ACC112 (cell line): ENCODE measurements around the gene TRPM3.

Experiments
- H2AFZ ChIP-seq: fragments of 200-600 bp; sonication (generic); one replicate; pipeline ENCODE4 v1.6.0; 2017; ENCODE audit warnings: antibody characterized with exemption, low read length; ENCODE audit not compliant: unreplicated experiment
- H3K27ac ChIP-seq: fragments of 200-600 bp; sonication (generic); 2 replicates; pipeline ENCODE4 v1.5.1; 2014; ENCODE audit warnings: low read depth, mild to moderate bottlenecking, antibody characterized with exemption, low read length, moderate library complexity
- H3K27me3 ChIP-seq: fragments of 200-600 bp; sonication (generic); 2 replicates; pipeline ENCODE4 v1.6.1; 2014; ENCODE audit warnings: mild to moderate bottlenecking, antibody characterized with exemption, low read length, moderate library complexity, mixed read lengths; ENCODE audit not compliant: insufficient read depth
- H3K36me3 ChIP-seq: fragments of 200-600 bp; sonication (generic); 2 replicates; pipeline ENCODE4 v1.6.1; 2016; ENCODE audit warnings: mild to moderate bottlenecking, antibody characterized with exemption, low read length, moderate library complexity, mixed read lengths; ENCODE audit not compliant: insufficient read depth
- H3K4me1 ChIP-seq: fragments of 200-600 bp; sonication (generic); one replicate; pipeline ENCODE4 v1.6.1; 2016; ENCODE audit warnings: low read length, mixed read lengths; ENCODE audit not compliant: insufficient read depth, unreplicated experiment, control insufficient read depth
- H3K4me3 ChIP-seq: fragments of 200-600 bp; sonication (generic); 2 replicates; pipeline ENCODE4 v1.5.1; 2014; ENCODE audit warnings: mild to moderate bottlenecking, low read depth, low read length
- H3K79me2 ChIP-seq: fragments of 200-600 bp; sonication (generic); one replicate; pipeline ENCODE4 v1.6.0; 2016; ENCODE audit warnings: low read length; ENCODE audit not compliant: control insufficient read depth, unreplicated experiment, insufficient read depth

Gene TRPM3

DNA sequence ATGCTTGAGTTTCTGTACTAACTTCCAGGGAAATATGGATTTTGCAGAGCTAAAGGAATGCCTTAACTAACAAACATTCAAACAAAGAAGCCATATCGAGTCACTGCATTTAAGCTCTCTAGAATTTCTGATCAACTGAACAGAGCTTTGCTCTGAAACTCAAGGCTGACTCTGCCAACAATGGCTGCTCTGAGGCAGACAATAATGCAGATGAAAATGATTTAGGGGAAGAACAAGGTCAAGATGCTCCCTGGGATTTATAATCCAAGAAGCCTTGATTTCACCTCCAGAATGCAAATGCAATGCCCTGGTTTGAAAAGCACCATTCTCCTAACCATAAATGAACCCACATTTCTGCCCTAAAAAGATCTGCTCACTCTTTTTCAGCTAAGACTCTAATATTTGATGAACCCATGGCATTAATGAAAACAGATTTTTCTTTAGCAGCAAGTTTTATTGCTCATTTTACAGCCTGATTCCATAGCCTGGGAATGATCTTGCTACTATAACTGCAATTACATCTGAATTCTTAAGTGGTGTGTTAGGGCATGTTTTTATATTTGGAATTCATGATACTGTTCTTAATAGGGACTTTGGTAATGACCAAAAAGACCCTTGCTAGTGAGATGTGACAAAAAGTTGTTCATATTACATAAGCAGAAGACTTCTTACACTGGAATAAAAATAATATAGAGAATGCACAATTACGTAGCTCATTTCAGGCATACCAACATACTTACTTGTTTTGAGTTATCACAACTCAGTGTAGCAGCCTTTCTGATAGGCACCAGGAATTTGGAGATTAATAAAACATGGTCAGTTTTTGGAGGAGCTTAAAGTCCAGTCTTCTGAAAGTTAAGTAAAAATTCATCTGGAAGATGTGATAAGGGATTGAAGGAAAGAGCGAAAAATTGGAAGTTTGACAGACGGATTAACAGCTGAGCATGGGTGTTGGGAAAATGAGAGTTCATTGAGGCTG is 169.4 kb downstream of the TRPM3 start:
- Histone ChIP-seq H3K4me1 (peaks cover 44% of the 10 kb centered on the region), H3K27me3 (no peaks in the 10 kb centered on the region), H3K79me2 (no peaks in the 10 kb centered on the region), H3K27ac (no peak overlapping the region), H3K36me3 (no peaks in the 10 kb centered on the region), H3K4me3 (no peak overlapping the region), H2AFZ (no peak overlapping the region)

DNA sequence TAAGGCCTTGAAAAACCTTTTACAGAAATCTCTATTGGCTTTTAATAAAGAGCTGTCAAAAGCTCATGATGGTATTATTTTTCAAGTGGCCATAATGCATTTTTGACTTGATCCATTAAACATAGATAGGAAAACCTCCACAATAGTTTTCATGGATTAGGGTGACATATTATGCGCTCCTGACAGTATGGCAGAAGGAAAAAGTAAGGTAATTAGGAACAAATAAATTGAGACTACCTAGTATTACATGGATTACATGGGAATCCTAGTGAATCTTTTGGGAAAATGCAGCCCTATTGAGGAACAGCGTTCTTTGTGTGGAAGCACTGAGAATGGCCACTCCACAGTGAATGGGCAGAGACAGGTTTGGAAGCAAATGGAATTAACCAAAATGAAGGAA is 171.2 kb downstream of the TRPM3 start:
- Histone ChIP-seq H2AFZ (no peak overlapping the region), H3K79me2 (no peaks in the 10 kb centered on the region), H3K4me3 (no peak overlapping the region), H3K36me3 (no peaks in the 10 kb centered on the region), H3K27me3 (no peaks in the 10 kb centered on the region), H3K27ac (no peak overlapping the region), H3K4me1 (peaks cover 39% of the 10 kb centered on the region)

- H3K79me2 ChIP-seq: no peaks in the 10 kb centered on the region
- H3K27me3 ChIP-seq: no peaks in the 10 kb centered on the region
- H3K36me3 ChIP-seq: no peaks in the 10 kb centered on the region
- H2AFZ ChIP-seq: no peak overlapping the region
- H3K4me3 ChIP-seq: no peak overlapping the region
- H3K27ac ChIP-seq: no peak overlapping the region
- peaks cover 30% of the 10 kb centered on the region for H3K4me1 ChIP-seq
Measured at GRCh38 chr9:70949239-70949638, 172.2 kb downstream of the TRPM3 start.

- no peak overlapping the region for H3K27ac ChIP-seq
- no peaks in the 10 kb centered on the region for H3K36me3 ChIP-seq
- no peak overlapping the region for H2AFZ ChIP-seq
- H3K79me2 ChIP-seq: no peaks in the 10 kb centered on the region
- no peaks in the 10 kb centered on the region for H3K27me3 ChIP-seq
- no peak overlapping the region for H3K4me3 ChIP-seq
- H3K4me1 ChIP-seq: peaks cover 25% of the 10 kb centered on the region
Measured at GRCh38 chr9:70948744-70949143, 172.7 kb downstream of the TRPM3 start.

DNA sequence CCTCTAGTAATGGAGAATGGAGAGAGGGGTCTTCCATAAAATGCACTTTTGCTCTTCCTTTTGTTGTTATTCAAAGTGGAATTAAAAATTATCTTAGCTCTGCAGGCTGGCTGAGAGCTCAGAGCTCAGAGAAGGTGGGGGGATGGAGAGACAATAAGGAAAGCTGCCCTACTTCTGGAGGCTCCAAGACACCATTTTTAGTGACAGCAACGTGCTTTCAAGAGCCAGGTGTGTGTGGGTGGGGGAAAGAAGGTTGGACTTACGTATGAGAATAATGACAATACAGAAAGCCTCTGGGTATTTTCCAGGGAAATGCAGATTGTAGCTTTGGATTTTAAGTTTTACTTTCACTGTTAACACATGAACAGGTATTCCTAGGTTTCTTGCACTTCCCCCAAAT is 173.9 kb downstream of the TRPM3 start:
- no peaks in the 10 kb centered on the region for H3K79me2 ChIP-seq
- H3K4me3 ChIP-seq: peak overlapping the region; percentile 35; the same call in 1 of the 2 replicates
- peaks cover 14% of the 10 kb centered on the region for H3K4me1 ChIP-seq
- no peak overlapping the region for H3K27ac ChIP-seq
- H3K27me3 ChIP-seq: no peaks in the 10 kb centered on the region
- no peaks in the 10 kb centered on the region for H3K36me3 ChIP-seq
- peak overlapping the region; percentile 64 for H2AFZ ChIP-seq

DNA sequence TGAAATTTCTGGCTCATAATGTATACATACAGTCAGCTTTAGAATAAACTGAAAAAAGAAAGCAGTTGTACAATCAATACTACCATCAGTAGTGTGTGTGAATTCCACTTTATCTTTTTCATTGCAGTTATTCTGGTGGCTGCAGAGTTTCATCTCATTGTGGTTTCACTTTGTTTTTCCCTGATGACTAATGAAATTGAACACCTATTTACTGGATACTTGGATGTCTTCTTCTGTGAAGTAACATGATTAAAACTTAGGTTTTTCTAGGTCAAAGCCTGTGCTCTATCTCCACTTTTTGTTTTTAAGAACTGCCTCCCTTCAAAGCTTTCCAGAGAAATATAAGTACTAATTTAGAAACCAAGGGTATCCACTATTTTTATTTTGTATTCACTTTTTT is 174.3 kb downstream of the TRPM3 start:
- no peak overlapping the region for H3K27ac ChIP-seq
- H3K36me3 ChIP-seq: no peaks in the 10 kb centered on the region
- peak overlapping the region; percentile 35; the same call in 1 of the 2 replicates for H3K4me3 ChIP-seq
- H3K4me1 ChIP-seq: peaks cover 9% of the 10 kb centered on the region
- H3K27me3 ChIP-seq: no peaks in the 10 kb centered on the region
- peak overlapping the region; percentile 64 for H2AFZ ChIP-seq
- no peaks in the 10 kb centered on the region for H3K79me2 ChIP-seq

GRCh38 chr9:70945301-70945700 is 176.1 kb downstream of the TRPM3 start:
- no peaks in the 10 kb centered on the region for H3K79me2 ChIP-seq
- no peak overlapping the region for H3K4me3 ChIP-seq
- no peak overlapping the region for H3K27ac ChIP-seq
- no peak overlapping the region for H2AFZ ChIP-seq
- H3K27me3 ChIP-seq: no peaks in the 10 kb centered on the region
- H3K4me1 ChIP-seq: peaks cover 8% of the 10 kb centered on the region
- H3K36me3 ChIP-seq: no peaks in the 10 kb centered on the region

DNA sequence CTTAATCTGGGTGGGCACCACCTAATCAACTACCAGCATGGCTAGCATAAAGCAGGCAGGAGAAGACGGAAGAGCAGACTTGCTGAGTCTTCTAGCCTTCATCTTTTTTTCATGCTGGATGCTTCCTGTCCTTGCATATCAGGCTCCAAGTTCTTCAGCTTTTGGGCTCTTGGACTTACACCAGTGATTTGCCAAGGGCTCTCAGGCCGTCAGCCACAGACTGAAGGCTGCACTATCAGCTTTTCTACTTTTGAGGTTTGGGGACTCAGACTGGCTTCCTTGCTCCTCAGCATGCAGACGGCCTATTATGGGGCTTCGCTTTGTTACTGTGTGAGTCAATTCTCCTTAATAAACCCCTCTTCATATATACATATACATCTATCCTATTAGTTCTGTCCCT is 180.2 kb downstream of the TRPM3 start:
- no peak overlapping the region for H2AFZ ChIP-seq
- H3K4me3 ChIP-seq: no peak overlapping the region
- no peaks in the 10 kb centered on the region for H3K36me3 ChIP-seq
- H3K27me3 ChIP-seq: peaks cover 9% of the 10 kb centered on the region; the same call in 1 of the 2 replicates
- H3K4me1 ChIP-seq: no peaks in the 10 kb centered on the region
- no peaks in the 10 kb centered on the region for H3K79me2 ChIP-seq
- no peak overlapping the region for H3K27ac ChIP-seq

DNA sequence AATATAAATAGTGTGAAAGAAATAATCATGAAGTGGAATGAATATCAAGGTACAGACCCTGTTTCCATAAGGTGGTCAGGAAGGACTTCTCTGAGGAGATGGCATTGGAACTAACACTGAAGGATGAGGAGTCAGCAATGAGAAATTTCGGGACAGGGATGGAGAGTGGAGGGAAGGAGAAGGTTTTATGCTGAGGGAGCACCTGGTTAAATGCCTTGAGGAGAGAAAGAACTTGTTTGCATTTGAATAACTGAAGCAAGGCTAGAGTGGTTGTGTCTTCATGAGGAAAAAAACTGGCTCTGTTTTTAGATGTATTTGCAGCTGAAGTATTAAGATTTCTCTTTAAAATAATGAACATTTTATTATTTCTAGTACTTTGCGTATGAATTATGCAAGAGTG is 180.8 kb downstream of the TRPM3 start:
- Histone ChIP-seq H3K27me3 (peaks cover 9% of the 10 kb centered on the region; the same call in 1 of the 2 replicates), H2AFZ (no peak overlapping the region), H3K4me1 (no peaks in the 10 kb centered on the region), H3K27ac (no peak overlapping the region), H3K36me3 (no peaks in the 10 kb centered on the region), H3K79me2 (no peaks in the 10 kb centered on the region), H3K4me3 (no peak overlapping the region)

DNA sequence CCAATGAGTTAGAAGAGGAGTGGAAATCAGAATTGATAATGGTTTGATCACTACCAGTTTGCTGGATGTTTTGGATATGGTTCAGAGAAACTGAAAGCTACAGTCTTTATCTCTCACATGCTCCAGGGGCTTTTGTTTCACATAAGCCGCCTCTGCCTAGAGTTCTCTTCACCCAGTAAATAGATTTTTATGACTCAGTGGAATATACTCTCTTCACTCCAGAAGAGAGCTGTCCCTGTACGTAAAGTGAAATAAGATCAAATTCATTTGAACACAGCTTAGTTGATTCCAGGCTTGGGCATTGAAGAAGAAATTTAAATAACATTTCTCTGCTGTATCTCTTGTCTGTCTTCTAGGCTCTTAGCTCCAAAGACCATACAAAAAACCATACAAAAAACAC is 184.9 kb downstream of the TRPM3 start:
- Histone ChIP-seq H3K4me1 (no peaks in the 10 kb centered on the region), H3K79me2 (no peaks in the 10 kb centered on the region), H3K4me3 (no peak overlapping the region), H3K36me3 (no peaks in the 10 kb centered on the region), H3K27me3 (peaks cover 9% of the 10 kb centered on the region; the same call in 1 of the 2 replicates), H2AFZ (no peak overlapping the region), H3K27ac (no peak overlapping the region)

- Histone ChIP-seq H3K4me3 (no peak overlapping the region), H3K27me3 (peaks cover 9% of the 10 kb centered on the region; the same call in 1 of the 2 replicates), H3K4me1 (no peaks in the 10 kb centered on the region), H3K36me3 (no peaks in the 10 kb centered on the region), H3K27ac (no peak overlapping the region), H2AFZ (no peak overlapping the region), H3K79me2 (no peaks in the 10 kb centered on the region)
Measured at GRCh38 chr9:70935856-70936255, 185.6 kb downstream of the TRPM3 start.
